ENCODE results near the gene IER3.
"Not testable (repeated sequence)": the region's sequence is repeated elsewhere in the genome, so short reads cannot be mapped to it uniquely, and the experiment has no call there.

The IER3 gene

DNA sequence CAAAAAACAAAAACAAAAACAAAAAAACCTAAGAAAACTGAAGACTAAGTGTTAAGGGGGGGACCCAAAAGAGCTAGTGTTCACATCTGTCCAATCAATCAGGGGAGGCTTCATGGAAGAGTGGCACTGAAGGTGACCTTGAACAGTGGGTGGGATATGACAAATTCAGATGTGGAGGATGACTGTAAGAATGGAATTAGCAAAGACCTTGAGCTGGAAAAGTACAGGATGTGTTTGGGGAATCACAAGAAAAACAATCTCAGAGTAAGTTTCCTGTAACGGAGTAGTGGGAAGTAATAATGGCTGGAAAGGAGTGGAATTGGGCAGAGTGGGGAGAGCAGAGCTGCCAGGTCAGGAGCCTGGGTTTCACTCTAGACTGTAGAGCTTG is 2.9 kb upstream of the IER3 start:
- DNase-seq, result no peak

DNA sequence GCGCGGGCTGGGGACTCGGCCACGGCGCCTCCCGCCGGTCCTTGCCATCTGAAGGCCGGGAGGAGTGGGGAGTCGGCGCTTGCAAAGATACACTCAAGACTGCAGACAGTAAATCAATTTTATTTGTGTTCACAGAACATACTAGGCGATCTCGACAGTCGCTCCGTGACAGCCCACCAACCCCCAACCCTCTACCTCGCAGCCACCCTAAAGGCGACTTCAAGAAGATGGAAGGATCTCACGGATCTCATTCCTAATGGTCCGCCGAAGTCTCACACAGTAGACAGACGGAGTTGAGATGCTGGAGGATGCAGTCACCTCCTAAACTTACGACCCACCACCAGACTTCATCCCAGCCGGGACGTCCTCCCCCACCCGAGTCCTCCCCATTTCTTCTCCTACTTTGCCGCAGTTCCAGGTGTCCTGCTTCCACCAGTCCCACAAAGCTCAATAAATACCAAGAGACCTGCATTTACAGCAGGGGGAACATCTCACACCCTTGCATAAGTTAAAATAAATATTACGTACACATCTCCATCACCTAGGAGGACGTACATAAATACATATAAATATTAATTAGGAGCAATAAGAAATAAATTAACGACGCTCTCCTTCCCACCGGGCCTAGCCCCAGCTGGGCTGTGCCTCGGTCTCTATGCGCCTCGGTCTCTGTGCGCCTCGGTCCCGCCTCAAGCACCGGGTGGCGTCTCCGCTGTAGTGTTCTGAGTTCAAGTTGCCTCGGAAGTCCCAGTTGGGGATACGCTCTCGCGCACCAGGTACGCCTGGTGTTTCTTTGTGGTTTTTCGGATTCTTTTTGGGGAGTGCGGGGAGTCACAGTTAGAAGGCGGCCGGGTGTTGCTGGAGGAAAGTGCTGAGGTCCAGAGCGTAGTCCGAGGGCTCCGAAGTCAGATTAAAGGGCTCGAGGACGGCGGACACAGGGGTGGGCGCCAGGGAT is 971 bp downstream of the IER3 start:
- no peak for DNase-seq

DNA sequence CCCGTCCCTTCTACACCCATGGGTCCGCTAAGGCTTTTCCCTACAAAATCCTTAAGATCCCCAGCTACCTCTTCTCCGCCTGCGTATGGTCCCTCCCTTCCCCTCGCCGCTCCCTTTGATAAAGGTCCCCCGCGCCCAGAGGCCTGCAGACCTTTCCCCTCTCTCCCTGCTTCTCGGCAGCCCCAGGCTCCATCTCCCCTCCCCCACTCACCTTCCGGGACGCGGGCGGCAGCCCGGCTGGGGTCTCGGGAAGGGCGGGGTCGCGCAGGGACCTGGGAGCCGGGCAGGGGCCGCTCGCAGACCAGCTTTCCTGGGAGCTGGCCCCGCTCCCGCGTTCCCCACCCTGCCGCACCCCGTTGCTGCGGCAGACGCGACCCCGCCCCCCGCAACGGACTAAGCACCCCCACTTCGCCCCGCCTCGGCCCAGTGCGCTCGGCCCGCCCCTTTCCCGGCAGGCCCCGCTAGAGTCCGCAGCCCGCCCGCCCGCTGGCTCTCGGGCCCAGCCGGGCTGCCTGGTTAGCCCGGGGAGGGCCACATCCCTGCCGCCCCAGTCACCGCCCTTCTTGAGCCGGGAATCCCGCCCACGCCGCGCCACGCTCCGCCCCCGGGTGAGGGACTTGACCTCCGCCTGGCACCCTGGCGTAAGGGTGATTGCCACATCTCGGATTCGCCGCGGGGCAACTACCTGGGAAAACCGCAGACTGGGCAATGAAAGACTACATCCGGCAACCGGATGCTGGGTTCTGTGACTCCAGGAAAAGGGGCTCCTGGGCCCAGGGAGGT is 1.8 kb downstream of the IER3 start, which contains the start of gene FLOT1:
Gene FLOT1, minus strand, starts transcription at position 372 of the 783 bp plus-strand sequence. CDS start 498 bp downstream, outside the sequence.
- peak; percentile 74 for DNase-seq

DNA sequence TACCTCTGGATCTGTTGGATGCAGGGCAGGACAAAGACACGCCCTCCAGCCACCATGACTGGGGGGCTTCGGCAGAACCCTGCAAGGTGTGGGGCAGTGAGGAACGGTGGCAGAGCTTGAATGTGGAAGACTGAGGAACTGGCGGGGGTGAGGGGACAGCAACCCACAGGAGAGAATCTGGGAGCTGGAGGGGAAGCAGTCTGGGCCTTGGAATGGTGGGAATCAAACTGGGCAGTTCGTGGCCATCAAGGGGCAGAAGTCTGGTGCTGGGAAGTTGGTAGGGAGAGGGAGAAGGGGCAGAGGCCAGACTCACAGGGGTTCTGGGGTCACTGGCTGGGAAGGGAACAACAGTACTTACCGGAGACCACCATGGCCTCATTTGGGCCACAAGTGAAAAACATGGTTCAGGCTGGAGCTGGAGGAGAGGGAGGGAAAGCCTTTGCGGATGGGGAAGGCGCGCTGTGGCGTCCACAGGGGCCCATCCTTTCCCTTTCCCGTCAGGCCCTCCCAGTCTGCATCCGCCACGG is 2.5 kb downstream of the IER3 start:
- no peak for DNase-seq

DNA sequence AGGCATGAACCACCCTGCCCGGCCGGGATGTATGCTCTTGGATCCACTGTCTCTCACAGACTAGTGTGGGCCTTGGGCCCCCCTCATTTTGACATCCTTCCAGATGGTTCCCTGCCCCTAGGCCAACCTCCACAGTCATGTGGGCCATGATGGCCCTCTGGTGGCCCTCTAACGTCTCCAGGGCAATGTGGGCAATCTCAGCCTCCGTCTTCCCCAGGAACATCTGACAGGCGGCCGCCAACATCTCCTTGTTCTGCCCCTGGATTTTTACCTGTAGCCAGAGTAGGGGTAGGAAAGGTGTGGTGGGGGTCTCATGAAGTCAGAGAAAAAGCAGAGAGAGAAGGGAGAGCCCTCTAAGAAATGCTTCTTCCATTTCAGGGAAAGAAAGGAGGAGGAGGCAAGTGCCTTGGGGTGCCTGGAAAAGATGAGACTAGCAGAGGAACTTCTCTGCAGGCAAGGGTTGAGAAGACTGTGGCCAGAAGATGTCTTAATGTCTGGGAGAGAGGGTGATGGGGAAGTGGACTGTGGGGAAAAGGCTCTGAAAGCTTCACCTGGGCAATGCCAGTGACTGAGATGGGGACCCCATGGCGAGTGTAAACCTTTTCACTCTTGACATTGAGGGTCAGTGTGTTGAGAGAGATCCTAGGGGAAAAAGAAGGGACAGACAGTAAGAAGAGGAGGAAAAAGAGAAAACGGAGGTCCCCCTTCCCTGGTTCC is 3.1 kb downstream of the IER3 start:
- no peak for DNase-seq

DNA sequence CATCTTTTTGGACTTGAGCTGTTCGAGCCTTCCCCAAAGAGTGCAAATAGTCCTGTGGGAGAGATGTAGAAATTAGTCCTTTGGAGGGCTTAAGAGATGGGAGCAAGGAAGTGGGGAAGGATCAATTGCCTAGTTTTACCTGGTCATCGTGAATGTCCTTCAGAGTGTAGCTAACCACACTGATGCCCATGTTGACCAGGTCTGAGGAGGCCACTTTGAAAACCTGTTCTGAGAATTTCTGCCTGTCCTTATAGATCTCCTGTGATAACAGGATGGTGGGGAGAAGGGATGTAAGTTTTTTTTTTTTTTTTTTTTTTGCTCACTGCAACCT is 3.8 kb downstream of the IER3 start:
- DNase-seq, result no peak

DNA sequence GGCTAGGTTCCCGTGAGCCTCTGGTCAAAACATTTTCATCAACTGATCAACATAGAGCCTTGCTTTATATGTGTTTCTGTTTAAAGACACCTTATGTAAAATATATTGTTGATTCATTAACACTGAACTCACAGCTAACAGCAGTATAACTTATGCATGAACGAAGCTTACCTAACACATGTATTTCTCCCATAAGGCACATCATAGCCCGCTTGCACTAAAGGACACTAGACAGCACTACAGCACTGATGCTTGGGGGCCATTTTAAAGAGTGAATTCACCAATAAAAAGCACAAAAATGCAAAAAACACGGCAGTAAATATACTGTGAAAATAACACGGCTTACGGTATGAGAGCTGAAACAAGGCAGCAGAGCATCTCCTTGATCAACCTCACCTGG is 5.8 kb downstream of the IER3 start:
- no peak for DNase-seq

DNA sequence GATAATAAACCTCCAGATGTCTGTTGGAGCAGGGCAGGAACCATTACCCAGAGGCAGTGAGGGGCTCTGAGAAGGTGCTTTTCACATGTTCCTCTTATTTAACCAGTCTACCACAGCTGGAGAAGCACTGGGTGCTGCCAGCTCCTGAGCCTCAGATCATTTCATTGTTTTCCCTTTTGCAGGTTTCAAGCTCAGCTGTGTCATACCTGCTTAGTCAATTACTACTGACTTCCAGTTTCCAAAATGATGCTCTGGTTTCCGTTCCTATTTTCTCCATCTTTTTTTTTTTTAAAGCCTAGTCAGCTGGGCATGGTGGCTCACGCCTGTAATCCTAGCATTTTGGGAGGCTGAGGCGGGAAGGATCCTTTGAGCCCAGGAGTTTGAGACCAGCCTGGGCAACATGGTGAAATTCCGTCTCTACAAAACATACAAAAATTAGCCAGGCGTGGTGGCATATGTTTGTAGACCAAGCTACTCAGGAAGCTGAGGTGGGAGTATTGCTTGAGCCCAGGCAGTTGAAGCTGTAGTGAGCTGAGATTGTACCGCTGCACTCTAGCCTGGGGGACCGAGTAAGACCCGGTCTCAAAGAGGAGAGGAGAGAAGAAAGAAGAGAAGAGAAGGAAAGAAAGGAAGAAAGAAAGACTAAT is 8.6 kb downstream of the IER3 start:
- DNase-seq, result no peak

DNA sequence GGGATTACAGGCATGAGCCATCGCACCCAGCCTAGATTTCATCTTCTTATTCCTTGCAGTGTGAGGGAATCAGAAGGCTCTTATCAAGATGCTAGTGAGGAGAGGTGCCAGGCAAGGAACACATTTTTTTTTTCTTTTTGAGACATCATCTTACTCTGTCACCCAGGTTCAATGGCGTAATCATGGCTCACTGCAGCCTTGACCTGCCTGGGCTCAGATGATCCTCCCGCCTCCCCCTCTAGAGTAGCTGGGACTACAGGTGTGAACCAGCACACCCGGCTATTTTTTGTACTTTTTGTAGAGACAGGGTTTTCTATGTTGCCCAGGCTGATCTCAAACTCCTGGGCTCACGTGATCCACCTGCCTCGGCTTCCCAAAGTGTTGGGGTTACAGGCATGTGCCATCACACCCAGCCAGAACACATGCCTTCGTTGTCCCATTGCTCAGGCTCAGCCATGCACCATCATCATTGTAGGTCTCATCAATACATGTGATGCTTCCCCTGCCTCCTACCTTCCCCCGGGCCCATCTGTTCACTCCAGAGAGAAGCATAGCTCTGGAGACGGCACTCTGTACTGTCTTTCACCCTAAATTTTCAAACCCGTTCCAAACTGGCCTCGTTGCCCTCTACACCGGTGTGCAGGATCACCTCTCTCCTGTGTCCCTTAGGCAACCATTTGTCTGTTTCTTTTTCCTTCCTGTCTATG is 12.0 kb downstream of the IER3 start:
- DNase-seq, result no peak

DNA sequence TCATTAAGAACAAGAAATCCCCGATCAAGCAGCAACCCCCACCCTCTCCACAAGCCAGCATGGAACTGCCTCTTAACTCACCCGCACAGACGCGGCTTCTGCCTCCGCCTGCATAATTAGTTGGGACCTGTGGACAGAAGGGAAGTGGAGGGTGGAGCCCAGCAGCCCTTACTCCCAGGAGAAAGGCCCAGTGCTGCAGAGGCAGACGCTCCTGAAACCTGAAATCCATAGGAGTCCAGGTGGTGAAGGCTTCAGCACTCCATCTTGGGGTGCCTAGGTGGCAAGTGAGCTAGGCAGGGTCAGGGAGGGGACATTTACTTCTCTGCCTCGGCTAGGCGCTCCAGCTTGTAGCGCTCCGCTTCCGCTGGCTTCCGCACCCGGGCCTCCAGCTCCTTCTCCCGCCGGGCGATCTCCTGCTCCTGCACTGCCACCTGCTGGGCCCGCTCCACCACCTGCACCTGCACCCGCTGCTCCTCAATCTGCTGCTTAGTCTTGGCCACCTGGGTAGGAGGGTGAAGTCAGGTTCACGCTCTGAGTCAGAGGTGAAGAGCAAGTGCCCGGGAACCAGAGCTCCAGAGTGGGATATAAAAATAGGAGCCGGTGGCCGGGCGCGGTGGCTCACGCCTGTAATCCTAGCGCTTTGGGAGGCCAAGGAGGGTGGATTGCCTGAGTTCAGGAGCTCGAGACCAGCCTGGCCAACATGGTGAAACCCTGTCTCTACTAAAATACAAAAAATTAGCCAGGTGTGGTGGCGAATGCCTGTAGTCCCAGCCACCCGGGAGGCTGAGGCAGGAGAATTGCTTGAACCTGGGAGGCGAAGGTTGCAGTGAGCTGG is 13.5 kb downstream of the IER3 start:
- DNase-seq, result peak; percentile 72

DNA sequence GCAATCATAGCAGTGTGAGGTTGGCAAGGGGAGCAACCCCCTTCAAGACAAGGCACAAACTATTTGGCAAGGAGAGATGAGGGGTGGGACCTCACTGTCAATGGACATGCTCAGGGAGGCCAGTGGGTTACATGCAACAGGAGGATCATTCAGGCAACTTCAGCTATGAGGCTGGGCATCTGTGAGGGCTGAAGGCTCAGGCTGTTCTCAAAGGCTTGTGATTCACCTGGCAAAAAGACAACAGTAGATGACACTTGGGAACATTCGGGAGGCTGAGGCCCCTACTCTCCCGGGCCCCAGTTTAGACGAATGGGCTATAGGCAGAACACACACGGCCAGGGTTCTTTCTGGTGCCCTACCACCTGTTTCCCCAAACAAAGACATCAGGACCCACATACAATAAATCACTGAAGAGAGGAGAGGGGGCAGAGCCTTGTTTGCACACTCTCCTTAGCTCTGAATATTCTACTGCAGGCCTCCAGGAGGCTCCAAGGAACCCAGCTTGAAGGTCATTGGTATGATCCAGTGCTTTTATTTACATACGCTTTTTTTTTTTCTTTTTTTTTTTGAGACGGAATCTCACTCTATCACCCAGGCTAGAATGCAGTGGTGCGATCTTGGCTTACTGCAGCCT is 16.3 kb downstream of the IER3 start:
- no peak for DNase-seq

DNA sequence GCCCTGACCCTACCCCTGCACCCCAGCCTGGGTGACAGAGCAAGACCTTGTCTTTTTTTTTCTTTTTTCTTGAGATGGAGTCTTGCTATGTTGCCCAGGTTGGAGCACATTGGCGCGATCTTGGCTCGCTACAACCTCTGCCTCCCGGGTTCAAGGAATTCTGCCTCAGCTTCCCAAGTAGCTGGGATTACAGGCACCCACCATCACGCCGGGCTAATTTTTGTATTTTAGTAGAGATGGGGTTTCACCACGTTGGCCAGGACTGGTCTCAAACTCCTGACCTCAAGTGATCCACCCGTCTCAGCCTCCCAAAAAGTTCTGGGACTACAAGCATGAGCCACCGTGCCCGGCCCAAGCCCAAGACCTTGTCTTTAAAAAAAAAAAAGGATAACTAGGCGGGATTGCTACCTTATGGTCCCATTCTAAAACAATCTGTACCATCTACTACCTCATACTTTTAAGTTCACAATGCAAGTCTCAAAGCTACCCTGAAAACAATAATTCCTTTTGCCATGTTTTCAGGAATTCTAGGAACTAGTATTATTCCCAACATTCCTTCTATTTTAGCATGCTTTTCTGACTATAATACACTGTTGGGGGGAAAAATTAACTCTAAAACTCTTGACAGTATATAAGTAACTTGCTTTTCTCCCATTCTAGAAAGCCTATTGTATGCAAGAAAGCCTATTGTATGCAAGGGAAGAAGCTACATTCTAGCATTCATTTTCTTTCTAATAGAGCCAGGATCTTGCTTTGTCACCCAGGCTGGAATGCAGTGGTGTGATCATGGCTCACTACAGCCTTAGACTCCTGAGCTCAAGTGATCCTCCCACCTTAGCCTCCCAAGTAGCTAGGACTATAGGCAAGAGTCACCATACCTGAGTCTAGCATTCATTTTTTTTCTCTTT is 17.6 kb downstream of the IER3 start:
- DNase-seq, result no peak

DNA sequence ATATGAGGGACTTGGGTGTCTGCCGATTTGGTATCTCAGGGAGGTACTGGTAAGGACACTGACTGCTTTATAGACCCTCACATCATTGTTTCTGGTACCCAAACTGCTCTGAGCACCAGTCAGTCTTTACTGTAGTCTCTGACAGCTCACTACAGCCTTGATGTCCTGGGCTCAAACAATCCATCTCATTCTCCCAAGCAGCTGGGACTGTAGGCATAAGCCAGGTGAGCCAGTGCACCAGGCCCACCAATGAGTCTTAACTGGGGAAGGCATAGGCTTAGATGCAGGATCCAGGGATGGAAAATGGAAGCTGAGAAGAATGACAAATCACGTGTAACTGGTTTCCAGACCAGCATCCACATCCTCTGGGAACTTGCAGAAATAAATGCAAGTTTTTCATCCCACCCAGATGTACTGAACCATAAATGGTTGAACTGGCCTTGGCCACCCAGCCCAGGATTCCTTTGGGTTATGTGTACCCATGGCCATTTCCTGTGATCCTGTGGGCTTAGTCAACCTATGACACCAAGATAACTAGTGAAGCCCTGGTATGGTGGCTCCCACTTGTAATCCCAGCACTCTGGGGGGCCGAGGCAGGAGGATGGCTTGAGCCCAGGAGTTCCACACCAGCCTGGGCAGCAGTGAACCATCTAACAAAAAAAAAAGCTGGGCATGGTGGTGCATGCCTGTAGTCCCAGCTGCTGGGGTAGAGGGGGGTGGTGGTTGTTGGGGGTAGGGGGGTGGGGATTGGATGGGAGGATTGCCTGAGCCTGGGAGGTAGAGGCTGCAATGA is 18.4 kb downstream of the IER3 start:
- DNase-seq, result no peak

DNA sequence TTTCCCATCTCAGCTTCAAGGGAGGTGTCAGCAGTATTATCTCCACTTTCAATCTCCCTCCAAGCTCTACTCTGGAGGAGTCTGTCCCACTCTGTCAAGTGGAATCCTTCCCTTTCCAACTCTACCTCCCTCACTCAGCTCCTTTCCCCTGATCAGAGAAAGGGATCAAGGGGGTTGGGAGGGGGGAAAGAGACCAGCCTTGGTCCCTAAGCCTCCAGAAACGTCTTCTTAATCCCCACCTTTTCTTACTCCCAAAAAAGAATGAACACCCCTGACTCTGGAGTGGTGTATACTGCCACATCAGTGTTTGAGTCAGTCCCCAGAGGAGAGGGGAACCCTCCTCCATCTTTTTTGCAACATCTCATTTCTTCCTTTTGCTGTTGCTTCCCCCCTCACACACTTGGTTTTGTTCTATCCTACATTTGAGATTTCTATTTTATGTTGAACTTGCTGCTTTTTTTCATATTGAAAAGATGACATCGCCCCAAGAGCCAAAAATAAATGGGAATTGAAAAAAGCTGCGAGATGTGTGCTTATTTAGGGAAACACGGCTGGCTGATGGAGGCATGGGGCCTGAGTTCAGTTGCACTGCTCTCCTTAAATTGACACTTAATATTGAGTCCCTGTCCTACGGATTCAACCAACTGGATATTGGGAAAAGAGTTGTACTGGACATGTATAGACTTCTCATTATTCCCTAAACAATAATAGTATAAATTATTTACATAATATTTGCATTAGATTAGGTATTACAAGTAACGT is 19.3 kb downstream of the IER3 start:
- no peak for DNase-seq

DNA sequence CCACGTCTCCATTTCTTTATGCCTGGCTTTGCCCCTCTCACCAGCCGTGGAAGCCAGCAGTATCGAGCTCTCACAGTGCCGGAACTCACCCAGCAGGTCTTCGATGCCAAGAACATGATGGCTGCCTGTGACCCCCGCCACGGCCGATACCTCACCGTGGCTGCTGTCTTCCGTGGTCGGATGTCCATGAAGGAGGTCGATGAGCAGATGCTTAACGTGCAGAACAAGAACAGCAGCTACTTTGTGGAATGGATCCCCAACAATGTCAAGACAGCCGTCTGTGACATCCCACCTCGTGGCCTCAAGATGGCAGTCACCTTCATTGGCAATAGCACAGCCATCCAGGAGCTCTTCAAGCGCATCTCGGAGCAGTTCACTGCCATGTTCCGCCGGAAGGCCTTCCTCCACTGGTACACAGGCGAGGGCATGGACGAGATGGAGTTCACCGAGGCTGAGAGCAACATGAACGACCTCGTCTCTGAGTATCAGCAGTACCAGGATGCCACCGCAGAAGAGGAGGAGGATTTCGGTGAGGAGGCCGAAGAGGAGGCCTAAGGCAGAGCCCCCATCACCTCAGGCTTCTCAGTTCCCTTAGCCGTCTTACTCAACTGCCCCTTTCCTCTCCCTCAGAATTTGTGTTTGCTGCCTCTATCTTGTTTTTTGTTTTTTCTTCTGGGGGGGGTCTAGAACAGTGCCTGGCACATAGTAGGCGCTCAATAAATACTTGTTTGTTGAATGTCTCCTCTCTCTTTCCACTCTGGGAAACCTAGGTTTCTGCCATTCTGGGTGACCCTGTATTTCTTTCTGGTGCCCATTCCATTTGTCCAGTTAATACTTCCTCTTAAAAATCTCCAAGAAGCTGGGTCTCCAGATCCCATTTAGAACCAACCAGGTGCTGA is 20.3 kb downstream of the IER3 start:
- not testable (repeated sequence) for DNase-seq

DNA sequence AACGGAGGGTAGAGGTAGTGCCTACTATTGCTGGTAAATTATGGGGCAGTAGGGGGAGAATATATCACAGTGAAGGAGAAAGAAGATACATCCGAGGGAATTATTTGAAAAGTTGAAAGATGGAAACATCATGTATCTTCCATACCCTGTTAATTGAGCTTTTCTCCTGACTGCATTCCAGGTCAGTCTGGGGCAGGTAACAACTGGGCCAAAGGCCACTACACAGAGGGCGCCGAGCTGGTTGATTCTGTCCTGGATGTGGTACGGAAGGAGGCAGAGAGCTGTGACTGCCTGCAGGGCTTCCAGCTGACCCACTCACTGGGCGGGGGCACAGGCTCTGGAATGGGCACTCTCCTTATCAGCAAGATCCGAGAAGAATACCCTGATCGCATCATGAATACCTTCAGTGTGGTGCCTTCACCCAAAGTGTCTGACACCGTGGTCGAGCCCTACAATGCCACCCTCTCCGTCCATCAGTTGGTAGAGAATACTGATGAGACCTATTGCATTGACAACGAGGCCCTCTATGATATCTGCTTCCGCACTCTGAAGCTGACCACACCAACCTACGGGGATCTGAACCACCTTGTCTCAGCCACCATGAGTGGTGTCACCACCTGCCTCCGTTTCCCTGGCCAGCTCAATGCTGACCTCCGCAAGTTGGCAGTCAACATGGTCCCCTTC is 21.0 kb downstream of the IER3 start:
- DNase-seq, result not testable (repeated sequence)
